Heart right ventricle (tissue), 16 donors: ENCODE results near the gene SPON1. TPM values are rescaled to one million over a fixed set of nuclear protein-coding genes. Genes with fewer than 3 reads are reported as not detected.

ENCODE experiments used
- ATAC-seq, 8 donors: fragments of 200-7000 bp; cut with Tn5 transposase; one replicate each; pipeline ENCODE4 v1.9.1; 2020; ENCODE audit warnings: mild to moderate bottlenecking in 8 of 8, moderate library complexity in 8 of 8, moderate number of reproducible peaks in 1 of 8
- DNase-seq, 2 donors: peaks; one replicate each; pipeline ENCODE4 v3.0.0-alpha.2; 2020
- H3K27ac ChIP-seq, 10 donors: fragments of 200-600 bp; sonication (generic) in 2 of 10; one replicate each; pipeline versions ENCODE4 v1.5.0 to v1.8.0; 2020 to 2022; ENCODE audit warnings: mild to moderate bottlenecking in 3 of 10
- H3K27me3 ChIP-seq, 7 donors: fragments of 200-600 bp; one replicate each; pipeline ENCODE4 v1.8.0; 2021 to 2022; ENCODE audit warnings: mild to moderate bottlenecking in 2 of 7
- H3K36me3 ChIP-seq, 9 donors: fragments of 200-600 bp; sonication (generic) in 1 of 9; one replicate each; pipeline versions ENCODE4 v1.5.0 to v1.8.0; 2020 to 2022; ENCODE audit warnings: mild to moderate bottlenecking in 2 of 9
- H3K4me1 ChIP-seq, 9 donors: fragments of 200-600 bp; sonication (generic) in 1 of 9; one replicate each; pipeline versions ENCODE4 v1.5.0 to v1.8.0; 2020 to 2022; ENCODE audit warnings: mild to moderate bottlenecking in 4 of 9
- H3K4me3 ChIP-seq, 10 donors: fragments of 200-600 bp; sonication (generic) in 2 of 10; one replicate each; pipeline versions ENCODE4 v1.5.0 to v1.8.0; 2020 to 2022; ENCODE audit warnings: mild to moderate bottlenecking in 7 of 10, moderate library complexity in 2 of 10
- H3K9me3 ChIP-seq, 11 donors: fragments of 200-600 bp in 10 of 11; sonication (generic) in 2 of 11; one replicate each; pipeline versions ENCODE4 v1.5.0 to v1.8.0; 2013 to 2022; ENCODE audit warnings: mild to moderate bottlenecking in 2 of 11, control low read depth in 1 of 11, moderate library complexity in 1 of 11
- CTCF ChIP-seq, 9 donors: fragments of 200-600 bp; sonication (generic) in 2 of 9; IDR thresholded peaks; one replicate each; pipeline versions ENCODE4 v1.5.0 to v1.8.0; 2021 to 2022; ENCODE audit warnings: antibody characterized with exemption in 9 of 9, mild to moderate bottlenecking in 5 of 9, moderate library complexity in 1 of 9
- WGBS, 2 donors: extraction: QIAGEN DNeasy Blood & Tissue Kit; methylation state at CpG; one replicate each; pipeline ENCODE4 v1.1.7; 2013; ENCODE audit warnings: inconsistent platforms in 1 of 2; 5-methylcytosine and 5-hydroxymethylcytosine counted together
- intact Hi-C, 10 donors: fragments of 100-400 bp; cut with DNase I; formaldehyde crosslinking; loops; one replicate each; pipeline versions ENCODE4 v1.11.1 to v1.14.2; 2022
- polyA plus RNA-seq, 2 donors: library from polyadenylated mRNA; stranded (reverse); fragments of 200-250 nt; gene quantifications; one replicate each; pipeline ENCODE4 v1.2.3, GENCODE V29; 2013
- total RNA-seq, 10 donors: library from RNA; stranded (reverse); fragmentation: NEBNext Ultra II Directional in 3 of 10; extraction: Animal tissue kit (Norgen Biotek cat#: 25700) in 3 of 10; gene quantifications; one replicate each; pipeline versions ENCODE4 v1.2.1 to v1.2.4, GENCODE V29; 2021 to 2023
- donor health status: Arrhythmogenic right ventricular cardiomyopathy.
- donor health status: ischemic (EF 13 %, LVEDD 7.1; RV severe dilation, severe dysfunction).
- donor health status: healthy with polysubstance abuse.
- donor health status: DM: no; HTN: yes; CAD: no.
- donor health status: DM: no; HTN: no; CAD: no.
- donor health status: ischemic (EF 25% LVEDD 6.9; RV normal size, moderate dysfunction).
- donor health status: ischemic (EF 25% LVEDD 5.7; RV mildly dilated, moderate dysfunction).
- donor health status: healthy.
- donor health status: DM: yes; HTN: yes; CAD: no.
- donor health status: Ischemic cardiomyopathy.
- donor health status: ischemic (EF 35%, LVEDD 5.7; RV mildly dilated, moderate dysfunction).
- donor health status: nonischemic (EF 11% LVEDD 7.7; RV severe dilation, severe dysfunction).
- donor health status: DM: yes; HTN: yes; CAD: no.
- donor health status: PGD.
- donor health status: ischemic (EF 29% LVEDD 5.4; RV normal size, mild dysfunction).
- donor health status: nonischemic (EF 23%, LVEDD 6.1; RV moderate dilation, normal function).

SPON1 gene
- total and polyA plus RNA-seq, 12 donors = 2.9 to 14.7 (median 5.6) TPM

GRCh38 chr11:14228356-14228755 is 265.8 kb downstream of the SPON1 start:
- Histone ChIP-seq H3K27me3 (peaks cover 0 to 31% (median 8%) of the 10 kb centered on the region in 7 donors), H3K36me3 (no peaks in the 10 kb centered on the region), H3K27ac (no peak overlapping the region), H3K4me1 (no peaks in the 10 kb centered on the region), H3K4me3 (no peak overlapping the region), H3K9me3 (peaks cover 0 to 17% (median 6%) of the 10 kb centered on the region in 11 donors)
- no peak for TF ChIP-seq CTCF (IDR thresholded peaks at IDR 0.05)
- 80 to 83% methylated on average over 2 of the region's 2 CpGs for WGBS, 2 donors
- ATAC-seq (no peak), DNase-seq (no peak)
- intact Hi-C loops = no loop called here

GRCh38 chr11:14229472-14229871 is 266.9 kb downstream of the SPON1 start:
- no peaks in the 10 kb centered on the region for H3K36me3 ChIP-seq
- intact Hi-C loops = no loop called here

GRCh38 chr11:14230407-14230806 is 267.9 kb downstream of the SPON1 start:
- no peak for TF ChIP-seq CTCF (IDR thresholded peaks at IDR 0.05)
- DNase-seq (no peak), ATAC-seq (no peak)
- H3K27ac ChIP-seq = no peak overlapping the region
- H3K36me3 ChIP-seq = no peaks in the 10 kb centered on the region
- H3K4me3 ChIP-seq = no peak overlapping the region
- H3K27me3 ChIP-seq = peaks cover 0 to 42% (median 10%) of the 10 kb centered on the region in 7 donors
- WGBS, 2 donors = 75 to 78% methylated on average over 6 of the region's 6 CpGs
- peaks cover 0 to 7% (median 0%) of the 10 kb centered on the region in 9 donors for H3K4me1 ChIP-seq
- H3K9me3 ChIP-seq = peaks cover 0 to 17% (median 6%) of the 10 kb centered on the region in 11 donors
- intact Hi-C loops = no loop called here

More at GRCh38 chr11:14229472-14229871, 266.9 kb downstream of the SPON1 start:
- H3K4me1 ChIP-seq = peaks cover 0 to 3% (median 0%) of the 10 kb centered on the region in 9 donors
- no peak for DNase-seq
- no peak overlapping the region for H3K27ac ChIP-seq
- peaks cover 0 to 17% (median 6%) of the 10 kb centered on the region in 11 donors for H3K9me3 ChIP-seq
- H3K4me3 ChIP-seq = no peak overlapping the region
- no peak for ATAC-seq
- WGBS, 2 donors = 72 to 77% methylated on average over 11 of the region's 11 CpGs
- H3K27me3 ChIP-seq = peaks cover 0 to 35% (median 8%) of the 10 kb centered on the region in 7 donors
- TF ChIP-seq CTCF (IDR thresholded peaks at IDR 0.05) = no peak

- 57 to 66% methylated on average over 6 of the region's 6 CpGs for WGBS, 2 donors
- no peak for ATAC-seq
- intact Hi-C loops = no loop called here
Measured at GRCh38 chr11:14232652-14233051, 270.1 kb downstream of the SPON1 start.

More at GRCh38 chr11:14232652-14233051, 270.1 kb downstream of the SPON1 start:
- peaks cover 0 to 53% (median 12%) of the 10 kb centered on the region in 7 donors for H3K27me3 ChIP-seq
- peak in 4 of 9 donors; percentile 3 to 31 (median 24) for TF ChIP-seq CTCF (IDR thresholded peaks at IDR 0.05)
- H3K4me1 ChIP-seq = peaks cover 0 to 9% (median 0%) of the 10 kb centered on the region in 9 donors
- no peak overlapping the region for H3K27ac ChIP-seq
- no peak for DNase-seq
- no peak overlapping the region for H3K4me3 ChIP-seq
- no peaks in the 10 kb centered on the region for H3K9me3 ChIP-seq
- H3K36me3 ChIP-seq = no peaks in the 10 kb centered on the region
